GM19351 (cell line): ENCODE results near the gene HPSE2.
"Not testable (repeated sequence)": the region's sequence is repeated elsewhere in the genome, so short reads cannot be mapped to it uniquely, and the experiment has no call there.

Experiments
- ATAC-seq: cut with Tn5 transposase; IDR thresholded peaks from one replicate; pipeline ENCODE4 v1.9.1; 2021; ENCODE audit warnings: mild to moderate bottlenecking, moderate library complexity; ENCODE audit not compliant: unreplicated experiment

The HPSE2 gene

GRCh38 chr10:99008054-99008453 lies 227.6 kb downstream of the HPSE2 start:
- no peak for ATAC-seq

DNA sequence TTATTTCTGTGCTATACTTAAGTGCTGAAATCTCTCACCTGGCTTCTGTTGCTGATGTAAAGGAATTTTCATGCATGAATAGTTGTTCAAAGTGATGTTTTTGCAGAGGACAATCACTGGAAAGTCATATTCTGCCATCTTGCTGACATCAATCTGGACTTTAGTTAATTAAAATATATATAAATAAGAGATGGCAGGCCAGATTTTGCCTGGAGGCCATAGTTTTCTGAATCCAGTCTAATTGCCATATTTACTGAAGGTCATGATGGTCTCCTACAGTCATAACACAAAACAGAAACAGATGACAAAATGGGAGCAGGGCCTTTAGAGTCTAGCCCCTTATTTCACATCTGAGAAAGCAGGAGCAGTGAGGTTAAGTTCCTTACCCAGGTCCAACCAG lies 228.2 kb downstream of the HPSE2 start:
- ATAC-seq = no peak

- no peak for ATAC-seq
Observed at GRCh38 chr10:99005254-99005653, 230.4 kb downstream of the HPSE2 start.

- ATAC-seq = no peak
Observed at GRCh38 chr10:99004738-99005137, 230.9 kb downstream of the HPSE2 start.

- ATAC-seq = no peak
Observed at GRCh38 chr10:99002392-99002791, 233.3 kb downstream of the HPSE2 start.

GRCh38 chr10:98997596-98997995 lies 238.1 kb downstream of the HPSE2 start:
- no peak for ATAC-seq

DNA sequence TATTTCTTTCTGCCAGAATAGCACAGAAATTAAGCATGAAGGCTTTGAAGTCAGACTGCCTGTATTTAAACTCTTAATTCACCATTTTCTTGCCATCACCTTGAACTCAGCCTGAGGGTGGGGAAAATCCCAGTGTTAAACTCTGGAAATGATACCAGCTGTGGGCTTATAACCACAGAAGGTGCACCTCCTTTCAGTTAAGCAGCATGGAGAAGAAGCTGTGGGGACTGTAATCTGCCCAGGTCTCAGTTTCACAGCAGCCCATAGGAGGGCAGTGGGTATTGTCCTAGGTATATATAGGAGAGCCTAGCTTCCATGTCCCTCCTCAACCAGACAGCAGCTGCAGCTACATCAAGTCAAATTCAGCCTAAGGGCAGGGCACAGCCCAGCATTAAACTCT lies 241.6 kb downstream of the HPSE2 start:
- ATAC-seq = no peak

DNA sequence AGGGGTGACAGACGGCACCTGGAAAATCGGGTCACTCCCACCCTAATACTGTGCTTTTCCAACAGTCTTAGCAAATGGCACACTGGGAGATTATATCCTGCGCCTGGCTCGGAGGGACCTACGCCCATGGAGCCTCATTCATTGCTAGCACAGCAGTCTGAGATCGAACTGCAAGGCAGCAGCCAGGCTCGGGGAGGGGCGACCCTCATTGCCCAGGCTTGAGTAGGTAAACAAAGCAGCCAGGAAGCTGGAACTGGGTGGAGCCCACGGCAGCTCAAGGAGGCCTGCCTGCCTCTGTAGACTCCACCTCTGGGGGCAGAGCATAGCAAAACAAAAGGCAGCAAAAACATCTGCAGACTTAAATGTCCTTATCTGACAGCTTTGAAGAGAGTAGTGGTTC lies 251.9 kb downstream of the HPSE2 start:
- ATAC-seq = not testable (repeated sequence)

DNA sequence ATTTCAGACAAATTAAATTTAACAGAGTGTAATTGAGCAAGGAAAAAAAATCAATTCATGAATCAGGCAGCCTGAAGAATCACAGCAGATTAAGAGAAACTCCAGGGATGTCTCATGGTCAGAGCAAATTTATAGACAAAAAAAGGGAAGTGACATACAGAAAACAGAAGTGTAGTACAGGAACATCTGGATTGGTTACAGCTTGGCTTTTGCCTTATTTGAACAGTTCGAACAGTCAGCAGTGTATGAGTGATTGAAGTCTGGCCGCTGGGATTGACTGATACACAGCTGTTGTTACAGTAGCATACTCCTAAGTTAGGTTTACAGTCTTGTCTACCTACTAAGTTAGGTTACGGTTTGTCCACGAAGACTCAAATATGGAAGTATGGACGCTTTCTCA lies 255.3 kb downstream of the HPSE2 start:
- ATAC-seq = no peak

- ATAC-seq = no peak
Observed at GRCh38 chr10:98971464-98971863, 264.2 kb downstream of the HPSE2 start.

- no peak for ATAC-seq
Observed at GRCh38 chr10:98967601-98968000, 268.1 kb downstream of the HPSE2 start.

GRCh38 chr10:98963608-98964007 lies 272.0 kb downstream of the HPSE2 start:
- no peak for ATAC-seq

- no peak for ATAC-seq
Observed at GRCh38 chr10:98959379-98959778, 276.3 kb downstream of the HPSE2 start.

DNA sequence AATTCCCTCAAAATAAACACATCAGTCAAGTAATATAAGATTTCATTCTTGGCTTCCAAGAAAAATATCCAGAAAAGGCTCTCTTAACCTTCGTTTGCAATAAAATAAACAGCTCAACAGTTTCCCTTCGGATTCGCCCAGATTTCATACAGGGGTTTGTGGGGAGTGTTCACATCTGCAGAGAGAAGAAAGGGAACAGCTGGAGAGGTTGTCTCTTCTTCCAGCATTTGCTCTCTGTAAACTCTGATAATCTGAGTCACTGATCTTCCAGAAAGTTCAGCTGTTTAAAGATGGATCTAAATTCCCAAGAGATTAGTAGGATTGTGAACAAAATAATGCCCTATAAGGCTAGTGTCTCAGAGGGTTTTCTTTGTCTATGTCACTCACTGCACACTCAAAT lies 277.9 kb downstream of the HPSE2 start:
- ATAC-seq = no peak

- ATAC-seq = no peak
Observed at GRCh38 chr10:98956576-98957260, 278.9 kb downstream of the HPSE2 start.

- no peak for ATAC-seq
Observed at GRCh38 chr10:98953251-98953650, 282.4 kb downstream of the HPSE2 start.

DNA sequence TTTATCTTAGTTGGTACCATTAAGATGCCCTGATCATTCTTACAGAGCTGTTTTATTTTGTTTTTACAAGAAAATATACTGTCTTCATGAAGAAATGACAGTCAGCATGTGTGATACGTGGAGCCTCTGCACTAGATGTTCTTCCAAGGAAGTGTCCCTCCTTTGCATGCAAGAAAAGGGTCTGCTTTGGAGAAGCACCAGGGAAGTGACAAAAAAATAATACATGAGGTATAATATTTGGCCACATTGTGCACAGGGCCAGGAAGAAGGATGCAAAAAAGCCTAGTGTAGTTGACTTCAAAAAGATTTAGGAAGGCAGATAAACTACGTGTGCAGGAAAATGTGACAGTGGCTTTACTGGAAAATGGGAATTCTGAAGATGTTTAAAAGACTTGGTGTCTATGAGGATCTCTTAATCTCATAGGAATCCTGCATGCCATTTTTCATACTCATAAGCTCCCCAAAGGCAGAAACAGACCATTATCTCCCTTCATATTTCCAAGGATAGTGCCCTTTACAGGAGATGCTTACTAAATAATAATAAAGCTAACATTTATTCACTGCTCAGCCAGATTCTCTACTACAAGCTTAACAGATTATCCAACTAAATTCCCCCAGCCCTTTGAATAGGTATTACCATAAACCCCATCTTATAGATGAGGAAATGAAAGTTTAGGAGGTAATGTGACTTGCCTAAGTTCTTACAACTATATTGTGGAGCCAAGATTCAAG lies 284.2 kb downstream of the HPSE2 start:
- ATAC-seq = no peak

- ATAC-seq = no peak
Observed at GRCh38 chr10:98950106-98950505, 285.5 kb downstream of the HPSE2 start.

DNA sequence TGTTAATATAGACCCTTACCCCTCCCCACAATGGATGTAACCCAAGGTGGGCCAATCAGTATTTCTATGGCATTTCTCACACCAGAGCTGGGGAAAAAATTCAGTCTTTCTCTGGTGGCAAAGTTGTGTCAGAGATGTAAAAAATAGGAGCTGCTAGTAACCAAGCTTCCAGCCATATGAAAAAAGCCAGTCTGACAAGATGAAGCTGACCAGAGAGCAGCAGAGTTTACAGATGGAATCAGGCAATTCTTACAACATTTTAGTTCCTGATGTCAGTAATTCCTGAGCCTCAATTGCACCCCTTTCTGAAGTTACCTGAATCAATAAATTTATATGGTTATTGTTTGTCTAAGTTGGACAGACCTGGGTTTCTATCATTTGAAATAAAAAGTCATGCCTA lies 286.3 kb downstream of the HPSE2 start:
- no peak for ATAC-seq

DNA sequence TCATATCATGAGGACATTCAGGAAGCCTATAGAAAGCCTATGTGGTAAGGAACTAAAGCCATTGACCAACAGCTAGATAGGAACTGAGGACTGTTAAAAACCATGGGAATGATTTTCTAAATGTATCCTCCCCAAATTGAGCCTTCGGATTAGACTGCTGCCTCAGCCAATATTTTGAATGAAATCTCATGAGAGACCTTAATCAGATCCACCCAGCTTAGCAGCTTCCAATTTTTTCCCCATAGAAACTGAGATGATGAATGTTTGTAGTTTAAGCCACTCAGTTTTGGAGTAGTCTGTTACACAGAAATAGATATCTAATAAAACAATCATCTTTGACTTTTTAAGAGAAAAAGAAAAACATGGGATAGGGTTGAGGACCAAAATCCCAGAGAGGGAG lies 292.0 kb downstream of the HPSE2 start:
- no peak for ATAC-seq

DNA sequence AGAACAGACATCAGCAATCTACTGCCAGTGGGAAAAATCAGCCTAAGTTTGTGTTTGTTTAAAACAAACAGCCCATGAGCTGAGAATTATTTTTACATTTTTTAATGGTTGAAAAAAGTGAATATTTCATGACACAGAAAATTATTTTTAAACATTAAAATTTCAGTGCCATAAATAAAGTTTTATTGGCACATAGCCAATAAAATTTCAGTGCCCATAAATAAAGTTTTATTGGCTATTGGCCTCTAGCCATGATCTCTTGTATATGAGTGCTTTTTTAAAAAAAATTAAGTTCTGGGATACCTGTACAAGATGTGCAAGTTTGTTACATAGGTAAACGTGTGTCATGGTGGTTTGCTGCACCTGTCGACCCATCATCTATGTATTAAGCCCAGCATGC lies 305.9 kb downstream of the HPSE2 start:
- no peak for ATAC-seq

DNA sequence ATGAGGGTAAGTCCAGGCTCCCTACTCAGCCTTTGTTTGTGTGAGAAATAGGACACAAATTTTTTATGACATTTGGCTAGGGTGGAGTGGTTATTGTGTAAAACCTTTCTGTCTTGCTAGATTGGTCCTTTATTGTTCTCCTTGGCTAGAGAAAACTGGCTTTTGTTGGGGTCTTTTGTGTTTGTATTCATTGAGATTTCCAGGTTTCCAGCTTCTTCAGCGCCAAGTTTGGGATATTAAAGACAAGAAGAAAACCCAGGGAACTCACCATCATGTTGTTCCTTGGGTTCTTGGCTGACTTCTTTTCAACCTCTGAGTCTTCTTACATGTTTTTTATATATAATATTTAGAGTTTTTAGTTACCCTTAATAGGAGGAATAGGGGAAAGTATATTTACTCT lies 310.0 kb downstream of the HPSE2 start:
- ATAC-seq = no peak

DNA sequence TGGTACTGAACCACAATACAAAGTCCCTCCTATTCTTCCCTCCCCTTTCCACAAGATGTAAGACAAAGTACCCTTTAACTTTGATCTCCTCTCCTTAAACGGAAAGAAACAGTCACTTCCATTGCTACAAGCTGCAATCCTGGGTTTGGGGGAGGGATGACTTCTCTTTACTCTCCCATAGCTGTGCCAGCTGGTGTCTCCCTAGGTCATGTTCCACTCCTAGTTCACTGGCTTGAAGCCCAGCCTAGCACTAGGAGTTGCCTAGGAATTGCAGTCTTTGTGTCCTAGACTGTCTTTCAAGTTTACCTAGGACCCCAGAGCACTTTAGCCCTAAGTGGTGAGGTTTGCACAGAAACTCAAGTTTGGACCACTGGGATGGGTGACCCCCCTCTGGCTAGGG lies 311.1 kb downstream of the HPSE2 start:
- ATAC-seq = no peak
